SIG-M5 (cell line): ENCODE results near the gene PITPNM2.

ENCODE experiments used
- DNase-seq: peaks from one replicate; lab custom pipeline; 2025; lab: John Stamatoyannopoulos, UW

Gene PITPNM2

GRCh38 chr12:123143736-123144461, 7.0 kb downstream of the PITPNM2 start:
- DNase-seq = no peak

GRCh38 chr12:123142921-123143735, 7.8 kb downstream of the PITPNM2 start:
- DNase-seq = peak; percentile 12

- DNase-seq = no peak
Observed at GRCh38 chr12:123142518-123142840, 8.4 kb downstream of the PITPNM2 start.

DNA sequence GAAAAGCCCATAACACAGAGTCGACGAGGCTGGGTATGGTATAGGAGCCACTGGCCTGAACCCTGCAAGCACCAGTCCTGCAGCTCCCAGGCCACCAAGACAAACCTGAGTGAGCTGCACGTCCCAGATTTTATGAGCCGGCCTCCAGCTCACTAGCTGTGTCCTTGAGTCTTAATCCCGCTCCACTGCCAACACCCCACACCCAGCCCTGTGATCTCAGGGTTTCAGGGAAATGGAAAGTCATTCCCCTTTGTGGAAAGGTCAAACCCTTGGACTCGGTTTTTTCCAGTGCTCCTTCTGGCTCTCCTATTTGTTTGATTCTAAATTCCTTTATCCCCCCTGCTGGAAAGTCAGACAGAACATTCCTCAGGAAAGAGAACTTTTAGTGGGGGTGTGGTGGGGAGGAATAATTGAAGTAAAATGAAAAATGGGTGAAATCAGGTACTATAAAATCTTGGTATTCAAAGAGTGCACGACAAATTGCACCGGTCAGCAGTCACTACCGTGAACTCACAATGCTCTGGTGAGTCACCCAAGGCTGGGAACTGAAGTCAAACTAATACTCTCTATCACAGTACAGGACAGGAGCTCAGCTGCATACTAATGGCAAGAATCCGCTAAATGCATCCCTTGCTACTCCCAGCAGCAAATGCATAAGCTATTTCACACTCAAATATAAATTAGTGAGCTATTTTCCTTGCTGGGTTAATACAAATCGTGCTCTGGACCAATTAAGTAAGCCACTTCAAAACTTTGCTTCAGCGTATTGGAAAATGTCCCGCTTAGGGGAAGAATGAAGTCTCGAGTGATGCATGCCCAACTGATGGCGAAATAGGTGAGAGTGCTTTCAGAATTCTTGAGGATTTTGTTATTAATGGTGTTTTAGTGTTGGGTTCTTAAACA, 9.0 kb downstream of the PITPNM2 start:
- no peak for DNase-seq

DNA sequence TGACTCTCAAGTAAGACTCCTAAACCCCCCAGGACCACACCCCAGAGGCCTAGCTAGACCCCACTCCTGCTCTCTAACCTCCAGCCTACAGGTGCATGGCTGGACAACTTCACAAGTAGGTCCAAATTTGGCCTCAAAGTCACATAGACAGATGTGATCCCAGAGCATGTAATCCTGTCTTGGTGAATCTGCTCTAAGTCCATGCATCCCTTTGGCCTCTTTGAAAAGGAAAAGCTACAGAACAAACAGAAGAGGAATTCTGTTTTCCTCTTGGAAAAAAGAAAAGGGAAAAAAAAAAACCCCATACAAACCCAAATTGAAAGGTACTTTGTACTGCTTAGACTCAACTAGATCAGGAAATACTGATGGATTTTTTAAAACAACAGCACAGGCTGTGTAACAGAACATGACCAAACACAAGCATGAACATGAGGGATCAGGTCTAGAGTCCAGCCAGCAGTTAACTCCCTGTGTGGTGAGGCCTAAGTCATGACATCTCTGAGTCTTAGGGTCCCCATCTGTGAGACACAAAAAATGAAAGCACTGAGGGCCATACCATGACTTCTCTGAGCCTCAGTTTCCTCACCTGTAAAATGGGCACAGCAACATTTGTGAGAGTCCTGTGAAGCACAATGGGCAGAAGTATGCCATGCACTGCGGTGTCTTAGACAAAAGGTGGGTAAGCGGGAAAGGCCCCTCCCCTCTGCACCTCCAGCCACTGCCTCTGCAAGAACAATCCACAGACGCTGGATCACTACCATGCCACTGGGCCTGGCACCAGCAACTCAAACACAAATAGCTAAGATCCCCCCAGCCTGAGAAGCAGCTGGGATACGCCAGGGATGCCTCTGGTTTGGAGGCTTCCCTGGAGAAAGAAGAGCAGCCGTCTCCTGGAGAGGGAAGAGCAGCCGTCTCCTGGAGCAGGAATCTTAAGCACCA, 9.9 kb downstream of the PITPNM2 start:
- DNase-seq = no peak

DNA sequence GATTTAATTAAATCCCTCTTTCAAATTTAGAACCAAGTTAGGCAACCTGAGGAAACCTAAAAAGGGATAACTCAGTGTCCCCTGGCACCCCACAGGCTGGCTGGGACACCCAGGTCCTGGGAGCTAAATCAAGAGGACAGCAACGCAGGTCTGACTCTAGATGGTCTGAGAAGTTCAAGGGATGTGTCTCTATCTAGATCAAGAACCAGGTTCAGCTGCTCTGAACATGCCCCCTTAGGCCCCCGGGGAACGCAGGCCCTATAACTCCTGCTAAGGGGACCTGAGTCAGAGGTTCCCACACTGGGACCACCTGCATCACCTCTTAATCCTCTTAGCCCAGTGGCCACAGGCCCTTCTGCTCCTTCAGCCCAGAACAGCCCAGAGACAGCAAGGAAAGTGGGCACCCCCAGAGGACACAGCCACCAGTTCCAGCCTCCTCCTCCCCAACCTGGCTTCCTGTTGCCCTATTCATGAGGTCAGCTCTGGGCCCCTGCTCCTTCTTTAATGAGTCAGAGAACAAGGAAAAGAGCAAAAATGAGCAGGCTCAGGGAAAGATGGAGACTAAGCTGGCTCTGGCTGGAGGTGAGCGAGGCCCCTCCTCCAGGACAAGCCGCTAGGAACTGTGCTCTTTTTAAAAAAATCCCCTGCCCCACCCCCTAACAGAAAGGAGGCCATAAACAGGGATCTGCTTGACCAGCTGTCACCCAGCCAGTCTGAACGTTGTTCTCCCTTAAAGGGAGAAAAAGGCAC, 10.8 kb downstream of the PITPNM2 start:
- no peak for DNase-seq

DNA sequence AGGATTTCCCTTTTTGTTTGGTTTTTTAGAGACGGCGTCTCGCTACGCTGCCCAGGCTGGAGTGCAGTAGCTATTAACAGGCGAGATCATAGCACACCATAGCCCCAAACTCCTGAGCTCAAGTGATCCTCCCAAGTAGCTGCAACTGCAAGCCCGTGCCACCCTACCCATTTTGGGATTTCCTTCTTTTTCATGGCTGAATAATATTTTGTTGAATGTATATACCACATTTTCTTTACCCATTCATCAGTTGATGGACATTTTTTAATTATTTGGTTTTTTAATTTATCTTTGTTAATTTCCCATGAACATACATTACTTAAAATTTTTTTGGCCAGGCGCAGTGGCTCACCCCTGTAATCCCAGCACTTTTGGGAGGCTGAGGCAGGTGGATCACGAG, 15.2 kb downstream of the PITPNM2 start:
- DNase-seq = no peak

- DNase-seq = no peak
Observed at GRCh38 chr12:123134826-123135225, 16.1 kb downstream of the PITPNM2 start.

DNA sequence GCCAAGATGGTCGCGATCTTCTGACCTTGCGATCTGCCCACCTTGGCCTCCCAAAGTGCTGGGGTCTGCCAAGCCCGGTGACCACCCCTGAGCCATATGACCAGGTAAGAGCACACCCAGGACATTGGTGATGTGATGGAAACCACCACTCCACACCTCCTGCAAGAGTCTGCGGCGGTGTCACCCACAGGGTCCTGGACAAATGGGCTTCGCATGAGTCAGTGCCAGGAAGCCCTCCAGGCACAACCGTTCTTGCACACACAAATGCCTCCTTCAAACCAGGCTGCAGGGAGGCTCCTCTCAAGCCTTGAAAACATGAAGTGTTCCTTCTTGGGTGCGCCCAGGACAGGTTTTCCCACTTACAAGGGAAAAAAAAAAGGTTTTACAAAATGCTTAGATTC, 16.6 kb downstream of the PITPNM2 start:
- no peak for DNase-seq

DNA sequence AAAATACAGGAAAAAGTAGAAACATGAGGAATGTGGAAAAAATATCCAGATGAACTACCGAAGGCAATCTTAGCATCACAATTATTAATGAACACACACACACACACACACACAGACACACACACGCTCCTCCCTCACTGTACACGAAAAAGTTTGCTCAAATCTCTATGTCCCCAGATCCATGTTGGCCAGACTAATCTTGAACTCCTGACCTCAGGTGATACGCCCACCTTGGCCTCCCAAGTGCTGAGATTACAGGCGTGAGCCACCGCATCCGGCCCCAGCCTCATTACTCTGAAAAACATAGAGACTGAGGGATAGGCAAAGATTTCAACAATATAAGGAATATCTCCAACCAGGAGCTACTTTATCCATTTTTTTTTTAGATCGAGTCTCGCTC, 17.2 kb downstream of the PITPNM2 start:
- no peak for DNase-seq

DNA sequence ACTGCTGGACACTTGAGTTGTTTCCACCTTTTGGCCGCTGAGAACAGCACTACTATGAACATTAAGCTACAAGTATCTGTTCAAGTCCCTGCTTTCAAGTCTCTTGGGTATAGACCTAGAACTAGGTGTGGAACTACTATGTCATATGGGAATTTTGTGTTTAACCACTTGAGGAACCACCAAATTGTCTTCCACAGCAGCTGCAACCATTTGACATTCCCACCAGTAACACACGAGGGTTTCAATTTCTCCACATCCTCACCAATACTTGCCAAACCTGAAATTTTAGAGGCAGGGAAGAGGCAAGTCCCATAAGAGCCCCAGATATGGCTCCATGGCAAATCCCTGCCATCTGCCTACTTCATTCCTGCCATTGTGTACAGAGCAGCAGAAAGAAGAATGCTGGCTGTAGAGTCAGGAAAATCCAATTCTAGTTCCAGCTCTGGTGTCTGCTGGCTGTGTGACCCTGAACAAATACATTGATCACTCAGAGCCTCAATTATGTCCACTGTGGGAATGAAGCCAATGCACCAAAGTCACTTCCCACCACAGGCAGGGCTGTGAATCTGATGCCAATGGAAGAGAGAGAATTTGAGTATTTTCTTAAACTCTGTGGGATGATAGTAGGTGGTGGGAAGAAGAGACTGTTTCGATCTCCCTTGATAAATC, 17.8 kb downstream of the PITPNM2 start:
- DNase-seq = no peak

DNA sequence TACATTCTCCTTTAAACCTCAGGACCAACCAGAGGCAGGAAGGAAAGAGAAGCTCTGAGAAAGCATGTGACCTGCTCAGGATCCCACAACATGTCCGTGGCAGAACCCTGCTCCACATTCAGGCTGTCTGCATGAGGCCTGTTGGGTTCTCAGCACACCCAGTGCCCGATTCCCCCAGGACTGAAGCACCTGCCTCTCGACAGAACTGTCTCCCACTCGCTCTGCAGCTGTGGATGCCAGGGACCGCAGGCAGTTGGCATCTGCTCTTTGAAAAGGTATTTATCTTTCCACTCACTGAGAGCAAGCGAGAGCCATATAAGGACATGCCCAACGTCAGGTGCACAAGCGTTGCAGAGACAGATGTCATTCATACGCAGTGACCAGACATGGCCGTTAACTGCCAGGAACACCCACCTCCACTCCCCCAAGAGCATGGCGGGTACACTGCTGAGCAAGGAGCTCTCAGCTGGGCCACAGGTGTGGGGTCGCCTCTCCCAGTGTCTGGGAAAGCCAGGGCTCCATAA, 18.9 kb downstream of the PITPNM2 start:
- DNase-seq = no peak

- no peak for DNase-seq
Observed at GRCh38 chr12:123131291-123131832, 19.5 kb downstream of the PITPNM2 start.

GRCh38 chr12:123129621-123130020, 21.3 kb downstream of the PITPNM2 start:
- DNase-seq = no peak

DNA sequence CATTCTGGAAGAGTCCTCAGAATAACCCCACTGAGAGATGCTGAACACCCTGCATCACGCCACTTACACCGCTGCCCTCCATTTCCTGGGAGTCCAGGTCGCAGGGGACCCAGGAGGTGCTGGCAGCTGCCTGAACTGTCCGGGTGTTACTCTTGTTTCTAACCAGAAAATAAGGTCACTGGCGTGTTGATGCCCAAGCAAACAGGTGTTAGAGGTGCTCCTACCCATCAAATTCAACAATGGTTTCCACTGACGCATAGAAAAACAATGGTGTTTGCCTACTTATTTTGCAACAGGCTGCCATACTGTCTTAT, 23.8 kb downstream of the PITPNM2 start:
- DNase-seq = no peak

DNA sequence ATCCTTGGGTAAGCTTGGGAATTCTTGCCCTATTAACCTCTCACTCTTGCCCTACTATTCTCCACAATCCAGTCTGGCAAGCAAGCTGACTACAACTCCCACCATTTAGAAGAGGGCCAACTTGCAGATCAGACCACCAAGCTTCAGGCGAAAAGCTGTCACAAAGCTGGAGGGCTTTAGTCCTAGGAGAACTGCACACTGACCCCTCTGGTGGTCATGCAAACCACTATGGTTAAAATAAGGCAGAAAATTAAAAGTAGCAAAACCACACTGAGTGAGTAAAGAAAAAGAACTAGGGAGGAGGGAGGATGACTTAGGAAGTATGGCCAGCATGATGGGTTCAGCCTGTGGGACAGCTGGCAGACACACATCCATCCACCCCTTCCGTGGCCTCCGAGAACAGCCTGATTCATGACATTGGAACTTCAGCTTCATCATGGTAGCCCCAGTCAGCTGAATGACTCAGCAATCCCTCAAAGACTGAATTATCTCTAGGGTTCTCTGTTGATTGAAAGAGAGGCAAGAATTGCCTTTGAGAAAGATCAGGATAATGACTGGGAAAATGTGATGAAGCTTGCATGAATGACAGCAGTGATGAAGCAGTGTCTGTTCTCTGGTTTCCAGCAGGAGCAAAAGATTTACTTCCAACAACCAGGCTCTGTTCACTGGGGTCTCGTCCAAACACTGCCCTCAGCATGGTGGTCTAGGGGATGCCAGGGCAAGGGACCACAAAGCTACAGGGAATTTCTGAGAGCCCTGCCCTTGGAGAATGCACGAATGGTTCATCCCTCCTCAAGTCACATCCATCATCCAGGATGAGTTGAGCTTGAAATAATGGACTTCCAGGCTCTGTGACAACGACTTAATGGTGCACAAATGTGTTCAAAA, 24.4 kb downstream of the PITPNM2 start:
- no peak for DNase-seq

GRCh38 chr12:123122626-123123025, 28.3 kb downstream of the PITPNM2 start:
- DNase-seq = no peak

- no peak for DNase-seq
Observed at GRCh38 chr12:123121670-123122069, 29.2 kb downstream of the PITPNM2 start.
